NCI-H1417 (cell line): ENCODE results near the gene ASB1.

ENCODE experiments used
- DNase-seq, 3 experiments: peaks; one replicate each; lab custom pipeline; 2025; lab: John Stamatoyannopoulos, UW

The ASB1 gene

GRCh38 chr2:238467062-238467461, 40.3 kb downstream of the ASB1 start:
- no peak for DNase-seq

DNA sequence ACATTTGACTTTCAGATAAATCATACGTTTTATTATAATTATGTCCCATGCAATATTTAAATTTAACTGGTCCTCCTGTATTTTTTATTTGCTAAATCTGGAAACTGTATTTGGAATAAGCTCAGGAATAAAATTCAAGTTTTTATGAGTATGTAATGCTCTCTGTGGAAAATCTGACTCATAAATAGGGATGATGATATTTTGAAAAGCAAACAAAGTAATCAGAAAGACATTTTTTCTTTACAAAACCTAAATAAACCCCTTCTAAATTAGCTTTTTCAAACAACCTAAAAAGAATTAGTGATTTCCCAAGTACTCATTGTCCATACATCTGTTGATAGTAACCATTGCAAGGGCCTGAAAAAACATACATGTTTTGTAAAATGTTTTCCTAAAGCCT, 41.1 kb downstream of the ASB1 start:
- DNase-seq: no peak

GRCh38 chr2:238469155-238469554, 42.4 kb downstream of the ASB1 start:
- DNase-seq: no peak

DNA sequence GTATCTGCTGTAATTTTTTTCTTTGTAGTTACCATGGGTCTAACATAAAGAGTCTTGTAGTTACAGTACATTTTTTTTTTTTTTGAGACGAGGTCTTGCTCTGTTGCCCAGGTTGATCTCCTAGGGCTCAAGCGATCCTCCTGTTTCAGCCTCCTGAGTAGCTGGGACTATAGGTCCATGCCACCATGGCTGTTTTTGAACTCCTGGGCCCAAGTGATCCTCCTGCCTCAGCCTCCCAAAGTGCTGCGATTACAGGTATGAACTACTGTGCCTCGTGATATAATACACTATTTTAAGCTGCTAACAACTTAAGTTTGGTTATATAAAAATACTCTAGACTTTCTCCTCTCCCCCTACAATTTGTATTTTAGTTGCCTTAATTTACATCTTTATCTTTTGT, 46.3 kb downstream of the ASB1 start:
- DNase-seq: no peak

- no peak for DNase-seq
Observed at GRCh38 chr2:238473523-238473922, 46.8 kb downstream of the ASB1 start.

- no peak for DNase-seq
Observed at GRCh38 chr2:238475034-238475433, 48.3 kb downstream of the ASB1 start.

DNA sequence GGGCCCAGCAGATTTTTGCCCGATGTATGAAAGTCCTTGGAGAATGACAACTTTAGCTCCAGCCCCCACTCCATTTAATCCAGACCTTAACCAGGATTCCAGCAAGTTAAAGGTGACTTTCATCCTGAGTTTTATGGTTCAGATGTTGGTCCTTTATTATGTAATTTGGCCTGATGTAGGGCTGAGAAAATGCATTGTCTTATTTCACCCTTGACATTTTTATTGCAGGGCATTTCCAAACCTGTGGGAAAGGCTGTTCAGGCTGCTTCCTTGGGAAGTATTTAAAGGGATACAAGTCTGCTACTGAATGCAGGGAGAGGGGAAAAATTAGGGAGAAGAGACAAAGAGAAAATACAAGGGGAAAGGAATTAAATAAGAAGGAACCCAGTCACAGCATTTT, 48.8 kb downstream of the ASB1 start:
- DNase-seq: no peak

- no peak for DNase-seq
Observed at GRCh38 chr2:238476258-238476657, 49.5 kb downstream of the ASB1 start.

GRCh38 chr2:238478216-238478615, 51.5 kb downstream of the ASB1 start:
- no peak for DNase-seq

DNA sequence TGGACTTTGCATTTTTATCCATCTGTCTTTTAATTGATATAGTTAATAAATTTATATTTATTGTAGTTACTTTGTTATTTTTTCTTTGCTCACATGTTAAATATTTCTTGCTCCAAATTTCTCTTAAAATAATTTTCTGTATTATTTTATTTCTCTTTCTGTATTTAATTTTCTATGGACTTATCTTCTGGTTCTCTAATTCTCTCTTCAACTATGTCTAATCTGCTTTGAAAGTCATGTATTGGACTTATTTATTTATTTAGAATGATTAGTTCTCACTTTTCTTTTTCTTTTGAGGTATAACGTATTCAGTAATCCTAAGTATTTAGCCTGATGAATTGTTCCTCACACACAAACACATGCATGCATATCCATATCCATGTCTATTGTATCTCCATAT, 53.1 kb downstream of the ASB1 start:
- no peak for DNase-seq

- DNase-seq: no peak
Observed at GRCh38 chr2:238483021-238483420, 56.3 kb downstream of the ASB1 start.

DNA sequence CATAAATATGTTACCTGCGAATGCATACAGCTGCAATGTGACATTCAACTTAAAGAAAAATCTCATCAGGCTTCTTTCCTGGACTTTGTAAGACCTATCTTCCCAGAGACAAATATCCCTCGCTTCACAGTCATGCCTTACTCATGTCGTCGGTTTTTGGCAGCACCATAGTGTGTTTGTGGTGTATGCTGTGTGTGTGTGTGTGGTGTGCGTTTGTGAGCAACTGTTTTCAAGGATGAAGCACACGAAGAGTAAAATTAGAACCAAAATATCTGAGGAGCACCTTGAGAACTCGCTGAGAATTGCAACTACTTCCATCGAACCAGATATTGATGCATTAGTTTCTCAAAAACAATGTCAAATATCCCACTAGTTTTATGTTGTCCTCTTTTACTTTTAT, 56.9 kb downstream of the ASB1 start:
- no peak for DNase-seq

GRCh38 chr2:238484522-238485452, 58.1 kb downstream of the ASB1 start:
- DNase-seq: no peak

DNA sequence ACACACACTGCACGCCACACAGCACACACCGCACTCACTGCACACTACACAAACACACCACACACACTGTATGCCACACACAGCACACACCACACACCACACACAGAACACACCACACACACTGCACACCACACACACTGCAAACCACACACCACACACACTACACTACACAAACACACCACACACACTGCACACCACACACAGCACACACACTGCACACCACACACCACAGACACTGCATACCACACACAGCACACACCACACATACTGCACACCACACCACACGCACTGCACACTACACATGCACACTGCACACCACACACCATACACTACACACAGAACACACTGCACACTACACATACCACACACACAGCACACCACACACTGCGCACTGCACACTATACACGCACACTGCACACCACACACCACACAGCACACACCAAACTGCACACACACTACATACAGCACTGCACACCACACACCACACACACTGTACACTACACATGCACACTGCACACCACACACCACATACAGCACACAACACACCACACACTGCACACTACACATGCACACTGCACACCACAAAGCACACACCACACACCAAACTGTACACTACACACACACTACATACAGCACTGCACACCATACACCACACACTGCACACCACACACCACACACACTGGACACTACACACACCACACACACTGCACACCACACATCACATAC, 59.6 kb downstream of the ASB1 start:
- DNase-seq: no peak

- DNase-seq: no peak
Observed at GRCh38 chr2:238487134-238487533, 60.4 kb downstream of the ASB1 start.

DNA sequence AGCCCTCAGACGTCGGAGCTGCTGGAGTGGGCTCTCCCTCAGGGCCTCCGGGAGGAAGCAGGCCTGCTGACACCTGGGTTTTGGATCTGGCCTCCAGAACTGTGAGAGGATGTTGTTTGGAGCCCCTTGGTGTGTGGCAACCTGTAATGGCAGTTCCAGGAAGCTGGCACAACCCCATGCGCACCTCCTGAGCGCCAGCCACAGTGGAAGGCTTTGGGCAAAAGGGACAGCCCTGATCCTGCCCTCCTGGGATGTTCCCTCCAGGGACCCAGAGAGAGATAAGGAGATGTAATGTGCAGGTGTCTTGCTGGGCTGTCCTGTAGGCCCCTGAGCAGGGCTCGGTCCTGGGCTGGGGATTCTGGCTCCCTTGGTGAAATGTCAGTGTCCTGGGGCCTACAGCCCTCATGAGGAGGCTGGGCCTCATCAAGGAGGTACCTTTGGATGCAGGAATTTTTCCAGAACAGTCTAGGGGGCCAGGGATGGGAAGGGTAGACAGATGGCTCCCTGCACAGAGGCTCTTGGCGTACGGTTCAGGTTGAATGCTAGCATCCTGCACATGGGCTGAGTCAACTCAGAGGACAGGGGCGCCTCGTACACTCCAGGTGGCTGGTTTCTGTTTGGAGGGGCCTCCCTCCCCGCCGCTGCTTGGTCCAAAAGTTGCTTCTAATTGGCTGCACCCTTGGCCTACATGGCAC, 61.1 kb downstream of the ASB1 start:
- no peak for DNase-seq

GRCh38 chr2:238488347-238488826, 61.7 kb downstream of the ASB1 start:
- DNase-seq: no peak

- DNase-seq: no peak
Observed at GRCh38 chr2:238489431-238489830, 62.7 kb downstream of the ASB1 start.

DNA sequence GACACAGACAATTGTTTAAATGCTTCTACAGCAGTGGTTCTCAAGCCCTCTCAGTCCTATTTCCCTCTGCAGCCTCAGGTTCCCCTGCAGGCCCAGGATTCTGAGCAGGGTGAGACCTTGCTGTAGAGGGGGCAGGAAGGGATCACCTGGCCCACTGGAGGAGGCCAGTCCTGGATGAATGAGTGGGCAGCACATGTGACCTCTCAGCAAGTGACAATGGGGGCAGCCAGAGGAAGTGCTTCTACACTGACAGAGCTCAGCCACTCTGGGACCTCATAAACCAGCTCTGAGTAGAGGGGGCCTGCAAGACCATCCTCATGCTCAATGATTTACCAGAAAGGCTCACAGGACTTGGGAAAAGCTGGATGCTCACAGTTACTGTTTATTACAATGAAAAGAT, 63.2 kb downstream of the ASB1 start:
- no peak for DNase-seq

GRCh38 chr2:238492840-238493239, 66.1 kb downstream of the ASB1 start:
- no peak for DNase-seq

GRCh38 chr2:238493411-238493810, 66.7 kb downstream of the ASB1 start:
- DNase-seq: no peak

- DNase-seq: no peak
Observed at GRCh38 chr2:238493880-238494572, 67.3 kb downstream of the ASB1 start.
